ENCODE measurements around the gene ZNF292.

Gene ZNF292

GRCh38 chr6:87164506-87164905, 9.1 kb downstream of the ZNF292 start:
- Histone ChIP-seq H3K27me3 (ENCODE audit: insufficient read depth, low read depth, severe bottlenecking) (no peaks in the 10 kb centered on the region), H3K27ac (no peak overlapping the region), H3K4me3 (ENCODE audit: low read depth, low read length) (no peak overlapping the region), H3K9me3 (ENCODE audit: severe bottlenecking) (no peaks in the 10 kb centered on the region), H3K36me3 (peaks cover 14% of the 10 kb centered on the region)
- no peak for DNase-seq
- TF ChIP-seq CTCF (IDR thresholded peaks at IDR 0.05; ENCODE audit: low read depth, low read length): no peak

- H3K9me3 ChIP-seq (ENCODE audit: severe bottlenecking): no peaks in the 10 kb centered on the region
- H3K27ac ChIP-seq: no peak overlapping the region
- H3K36me3 ChIP-seq: peaks cover 12% of the 10 kb centered on the region
- TF ChIP-seq CTCF (IDR thresholded peaks at IDR 0.05; ENCODE audit: low read depth, low read length): no peak
- no peaks in the 10 kb centered on the region for H3K27me3 ChIP-seq (ENCODE audit: insufficient read depth, low read depth, severe bottlenecking)
- no peak overlapping the region for H3K4me3 ChIP-seq (ENCODE audit: low read depth, low read length)
- DNase-seq: no peak
These were observed 9.8 kb downstream of the ZNF292 start for GRCh38 chr6:87165185-87165584.

- H3K27me3 ChIP-seq (ENCODE audit: insufficient read depth, low read depth, severe bottlenecking): no peaks in the 10 kb centered on the region
- H3K9me3 ChIP-seq (ENCODE audit: severe bottlenecking): no peaks in the 10 kb centered on the region
- DNase-seq: no peak
- peaks cover 17% of the 10 kb centered on the region for H3K36me3 ChIP-seq
- no peak overlapping the region for H3K27ac ChIP-seq
- H3K4me3 ChIP-seq (ENCODE audit: low read depth, low read length): no peak overlapping the region
- TF ChIP-seq CTCF (IDR thresholded peaks at IDR 0.05; ENCODE audit: low read depth, low read length): no peak
These were observed 16.7 kb downstream of the ZNF292 start for GRCh38 chr6:87171938-87172633.

- H3K27me3 ChIP-seq (ENCODE audit: insufficient read depth, low read depth, severe bottlenecking): no peaks in the 10 kb centered on the region
- no peak for TF ChIP-seq CTCF (IDR thresholded peaks at IDR 0.05; ENCODE audit: low read depth, low read length)
These were observed 18.8 kb downstream of the ZNF292 start for GRCh38 chr6:87174078-87174579.

GRCh38 chr6:87176493-87176892, 21.1 kb downstream of the ZNF292 start:
- Histone ChIP-seq H3K9me3 (ENCODE audit: severe bottlenecking) (no peaks in the 10 kb centered on the region), H3K27me3 (ENCODE audit: insufficient read depth, low read depth, severe bottlenecking) (no peaks in the 10 kb centered on the region), H3K36me3 (peaks cover 18% of the 10 kb centered on the region), H3K27ac (no peak overlapping the region), H3K4me3 (ENCODE audit: low read depth, low read length) (no peak overlapping the region)
- no peak for DNase-seq
- TF ChIP-seq CTCF (IDR thresholded peaks at IDR 0.05; ENCODE audit: low read depth, low read length): no peak

More at GRCh38 chr6:87174078-87174579, 18.8 kb downstream of the ZNF292 start:
- H3K4me3 ChIP-seq (ENCODE audit: low read depth, low read length): no peak overlapping the region
- peaks cover 17% of the 10 kb centered on the region for H3K36me3 ChIP-seq
- DNase-seq: no peak
- H3K27ac ChIP-seq: no peak overlapping the region
- H3K9me3 ChIP-seq (ENCODE audit: severe bottlenecking): no peaks in the 10 kb centered on the region

Data from WERI-Rb-1 (cell line).